Liver (tissue), 9 donors: ENCODE data around the gene NOL4L. TPM values are rescaled to one million over a fixed set of nuclear protein-coding genes. Genes with fewer than 3 reads are reported as not detected.

Experiments
- DNase-seq: peaks from one replicate; pipeline ENCODE4 v3.0.0-alpha.2; 2017; ENCODE audit warnings: low spot score
- H3K27ac ChIP-seq, 2 donors: one replicate each; pipeline ENCODE4 v1.7.0; 2013; ENCODE audit warnings: inconsistent platforms in 2 of 2, low read length in 2 of 2, control low read depth in 1 of 2, low read depth in 1 of 2, mild to moderate bottlenecking in 1 of 2
- H3K27me3 ChIP-seq, 4 donors: one replicate each; pipeline versions ENCODE4 v1.6.1 to v1.7.0; 2013; ENCODE audit warnings: low read length in 3 of 4, inconsistent platforms in 1 of 4, mild to moderate bottlenecking in 1 of 4, moderate library complexity in 1 of 4; ENCODE audit not compliant: control insufficient read depth in 4 of 4, insufficient read depth in 4 of 4
- H3K36me3 ChIP-seq, 4 donors: one replicate each; pipeline versions ENCODE4 v1.6.1 to v1.7.0; 2013; ENCODE audit warnings: low read length in 3 of 4, mild to moderate bottlenecking in 3 of 4, low read depth in 1 of 4, moderate library complexity in 1 of 4; ENCODE audit not compliant: control insufficient read depth in 4 of 4, insufficient read depth in 3 of 4
- H3K4me1 ChIP-seq, 4 donors: one replicate each; pipeline versions ENCODE4 v1.6.1 to v1.7.0; 2013; ENCODE audit warnings: low read length in 3 of 4, mild to moderate bottlenecking in 3 of 4, moderate library complexity in 1 of 4; ENCODE audit not compliant: control insufficient read depth in 4 of 4, insufficient read depth in 4 of 4
- H3K4me3 ChIP-seq, 3 donors: one replicate each; pipeline versions ENCODE4 v1.6.1 to v1.7.0; 2013; ENCODE audit warnings: low read length in 3 of 3, control low read depth in 1 of 3, low read depth in 1 of 3, mild to moderate bottlenecking in 1 of 3
- H3K9ac ChIP-seq, 2 donors: one replicate each; pipeline ENCODE4 v1.7.0; 2013; ENCODE audit warnings: low read length in 2 of 2, mild to moderate bottlenecking in 2 of 2, moderate library complexity in 2 of 2, control low read depth in 1 of 2, low read depth in 1 of 2
- H3K9me3 ChIP-seq, 4 donors: one replicate each; pipeline versions ENCODE4 v1.6.1 to v1.7.0; 2013; ENCODE audit warnings: low read length in 3 of 4; ENCODE audit not compliant: control insufficient read depth in 4 of 4
- EGR1 ChIP-seq, 2 donors: IDR thresholded peaks; 2 replicates each; pipeline ENCODE4 v1.6.1; 2016 to 2018; ENCODE audit warnings: antibody characterized with exemption in 2 of 2, low read depth in 2 of 2
- FOXA2 ChIP-seq: IDR thresholded peaks from 2 replicates; pipeline ENCODE4 v1.6.1; 2016; ENCODE audit warnings: antibody characterized with exemption
- HNF4A ChIP-seq, 2 donors: conservative IDR thresholded peaks; 2 replicates each; pipeline ENCODE4 v1.6.1; 2016; ENCODE audit warnings: antibody characterized with exemption in 2 of 2, mild to moderate bottlenecking in 2 of 2
- HNF4G ChIP-seq: IDR thresholded peaks from 2 replicates; pipeline ENCODE4 v1.6.1; 2016; ENCODE audit warnings: antibody characterized with exemption
- JUND ChIP-seq, 2 donors: IDR thresholded peaks; 2 replicates each; pipeline ENCODE4 v1.6.1; 2016; ENCODE audit warnings: antibody characterized with exemption in 2 of 2
- NR2F2 ChIP-seq: IDR thresholded peaks from 2 replicates; pipeline ENCODE4 v1.6.1; 2016; ENCODE audit warnings: antibody characterized with exemption
- RAD21 ChIP-seq, 2 donors: IDR thresholded peaks; 2 replicates each; pipeline ENCODE4 v1.6.1; 2016; ENCODE audit warnings: antibody characterized with exemption in 2 of 2, mild to moderate bottlenecking in 2 of 2
- RXRA ChIP-seq, 2 donors: IDR thresholded peaks; 2 replicates each; pipeline ENCODE4 v1.6.1; 2017 to 2018; ENCODE audit warnings: antibody characterized with exemption in 2 of 2, mild to moderate bottlenecking in 1 of 2
- SP1 ChIP-seq: IDR thresholded peaks from 2 replicates; pipeline ENCODE4 v1.6.1; 2018; ENCODE audit warnings: antibody characterized with exemption, mild to moderate bottlenecking
- TAF1 ChIP-seq: conservative IDR thresholded peaks from 2 replicates; pipeline ENCODE4 v1.6.1; 2016; ENCODE audit warnings: antibody characterized with exemption, mild to moderate bottlenecking
- WGBS: extraction: QIAGEN DNeasy Blood & Tissue Kit; methylation state at CpG from one replicate; pipeline ENCODE4 v1.1.7; 2013; 5-methylcytosine and 5-hydroxymethylcytosine counted together
- polyA plus RNA-seq, 2 donors: library from polyadenylated mRNA; stranded (reverse) in 1 of 2; unstranded in 1 of 2; fragments of 200-250 nt in 1 of 2; fragments of >200 nt in 1 of 2; fragmentation: Nextera tagmentation in 1 of 2; extraction: Ambion mirVana in 1 of 2; gene quantifications; one replicate each; pipeline versions ENCODE4 v1.2.1 to v1.2.3, GENCODE V29; 2013 to 2015
- total RNA-seq, 2 donors: library from RNA; depleted of rRNA; stranded (reverse); fragments of >200 nt; gene quantifications; one replicate each; pipeline ENCODE4 v1.2.3, GENCODE V29; 2014
- TF ChIP-seq, protein P1 (sequence below): IDR thresholded peaks from 2 replicates; pipeline ENCODE4 v1.6.1; 2016; ENCODE audit warnings: antibody characterized with exemption
- TF ChIP-seq, protein P2 (sequence below): fragments of 150-350 bp; IDR thresholded peaks from 2 replicates; pipeline ENCODE4 v1.5.1; 2017; ENCODE audit warnings: improper control_type of control experiment, low read depth, low read length; ENCODE audit not compliant: missing input control
- TF ChIP-seq, protein P3 (sequence below): IDR thresholded peaks from 2 replicates; pipeline ENCODE4 v1.6.1; 2016; ENCODE audit warnings: antibody characterized with exemption, mild to moderate bottlenecking
- TF ChIP-seq, protein P4 (sequence below): IDR thresholded peaks from 2 replicates; pipeline ENCODE4 v1.6.1; 2016; ENCODE audit warnings: antibody characterized with exemption
- TF ChIP-seq, protein P5 (sequence below): IDR thresholded peaks from 2 replicates; pipeline ENCODE4 v1.6.1; 2016; ENCODE audit warnings: antibody characterized with exemption
- donor health status: healthy.
- donor health status: healthy.
- donor health status: healthy.
- donor health status: healthy.
- donor health status: healthy.

Gene NOL4L
- total and polyA plus RNA-seq, 4 donors, result 2.2 to 6.8 (median 4.3) TPM

DNA sequence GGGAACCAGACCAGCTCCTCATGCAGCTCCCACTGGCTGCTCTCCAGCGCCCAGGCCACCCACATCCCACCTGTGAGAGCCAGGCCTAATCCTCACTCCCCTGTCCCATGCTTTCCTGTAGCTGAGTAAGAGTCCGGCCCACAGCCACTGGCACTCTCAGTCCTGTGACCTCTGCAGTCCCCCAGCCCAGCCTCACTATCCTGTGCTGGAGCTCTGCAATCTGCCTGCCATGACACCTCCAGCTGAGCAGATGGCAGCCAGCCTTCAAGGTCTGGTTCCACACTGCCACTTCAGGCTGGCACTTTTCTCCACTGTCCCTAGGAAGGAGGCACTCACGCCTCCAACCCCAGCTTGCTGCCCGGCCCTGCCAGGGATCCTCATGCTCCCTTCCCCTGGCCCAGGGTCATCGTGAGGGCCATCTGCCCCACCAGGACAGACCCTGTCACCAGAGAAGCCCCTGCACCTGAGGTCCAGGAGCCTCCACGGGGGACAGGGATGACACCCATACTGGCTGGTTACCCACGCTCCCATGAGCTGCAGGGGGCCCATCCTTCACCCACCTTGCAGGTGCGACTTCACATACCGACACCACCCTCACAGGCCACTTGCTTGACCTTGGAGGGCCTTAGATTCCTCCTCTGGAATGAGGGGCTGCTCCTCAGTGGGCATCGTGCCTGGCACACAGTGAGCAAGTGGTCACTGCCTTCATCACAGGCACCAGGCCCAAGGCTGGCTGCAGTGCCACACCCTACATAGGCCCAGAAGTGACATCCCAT is 126.9 kb downstream of the NOL4L start:
- TF ChIP-seq HNF4A (conservative IDR thresholded peaks at IDR 0.05), result no peak
- no peak for TF ChIP-seq FOXA2
- TF ChIP-seq, protein P1, sequence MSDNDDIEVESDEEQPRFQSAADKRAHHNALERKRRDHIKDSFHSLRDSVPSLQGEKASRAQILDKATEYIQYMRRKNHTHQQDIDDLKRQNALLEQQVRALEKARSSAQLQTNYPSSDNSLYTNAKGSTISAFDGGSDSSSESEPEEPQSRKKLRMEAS, result no peak
- TF ChIP-seq RXRA (IDR thresholded peaks at IDR 0.05), result no peak
- no peak for TF ChIP-seq HNF4G
- TF ChIP-seq SP1, result no peak
- no peak for TF ChIP-seq NR2F2
- TF ChIP-seq, protein P2, sequence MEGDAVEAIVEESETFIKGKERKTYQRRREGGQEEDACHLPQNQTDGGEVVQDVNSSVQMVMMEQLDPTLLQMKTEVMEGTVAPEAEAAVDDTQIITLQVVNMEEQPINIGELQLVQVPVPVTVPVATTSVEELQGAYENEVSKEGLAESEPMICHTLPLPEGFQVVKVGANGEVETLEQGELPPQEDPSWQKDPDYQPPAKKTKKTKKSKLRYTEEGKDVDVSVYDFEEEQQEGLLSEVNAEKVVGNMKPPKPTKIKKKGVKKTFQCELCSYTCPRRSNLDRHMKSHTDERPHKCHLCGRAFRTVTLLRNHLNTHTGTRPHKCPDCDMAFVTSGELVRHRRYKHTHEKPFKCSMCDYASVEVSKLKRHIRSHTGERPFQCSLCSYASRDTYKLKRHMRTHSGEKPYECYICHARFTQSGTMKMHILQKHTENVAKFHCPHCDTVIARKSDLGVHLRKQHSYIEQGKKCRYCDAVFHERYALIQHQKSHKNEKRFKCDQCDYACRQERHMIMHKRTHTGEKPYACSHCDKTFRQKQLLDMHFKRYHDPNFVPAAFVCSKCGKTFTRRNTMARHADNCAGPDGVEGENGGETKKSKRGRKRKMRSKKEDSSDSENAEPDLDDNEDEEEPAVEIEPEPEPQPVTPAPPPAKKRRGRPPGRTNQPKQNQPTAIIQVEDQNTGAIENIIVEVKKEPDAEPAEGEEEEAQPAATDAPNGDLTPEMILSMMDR, result no peak
- TF ChIP-seq, protein P3, sequence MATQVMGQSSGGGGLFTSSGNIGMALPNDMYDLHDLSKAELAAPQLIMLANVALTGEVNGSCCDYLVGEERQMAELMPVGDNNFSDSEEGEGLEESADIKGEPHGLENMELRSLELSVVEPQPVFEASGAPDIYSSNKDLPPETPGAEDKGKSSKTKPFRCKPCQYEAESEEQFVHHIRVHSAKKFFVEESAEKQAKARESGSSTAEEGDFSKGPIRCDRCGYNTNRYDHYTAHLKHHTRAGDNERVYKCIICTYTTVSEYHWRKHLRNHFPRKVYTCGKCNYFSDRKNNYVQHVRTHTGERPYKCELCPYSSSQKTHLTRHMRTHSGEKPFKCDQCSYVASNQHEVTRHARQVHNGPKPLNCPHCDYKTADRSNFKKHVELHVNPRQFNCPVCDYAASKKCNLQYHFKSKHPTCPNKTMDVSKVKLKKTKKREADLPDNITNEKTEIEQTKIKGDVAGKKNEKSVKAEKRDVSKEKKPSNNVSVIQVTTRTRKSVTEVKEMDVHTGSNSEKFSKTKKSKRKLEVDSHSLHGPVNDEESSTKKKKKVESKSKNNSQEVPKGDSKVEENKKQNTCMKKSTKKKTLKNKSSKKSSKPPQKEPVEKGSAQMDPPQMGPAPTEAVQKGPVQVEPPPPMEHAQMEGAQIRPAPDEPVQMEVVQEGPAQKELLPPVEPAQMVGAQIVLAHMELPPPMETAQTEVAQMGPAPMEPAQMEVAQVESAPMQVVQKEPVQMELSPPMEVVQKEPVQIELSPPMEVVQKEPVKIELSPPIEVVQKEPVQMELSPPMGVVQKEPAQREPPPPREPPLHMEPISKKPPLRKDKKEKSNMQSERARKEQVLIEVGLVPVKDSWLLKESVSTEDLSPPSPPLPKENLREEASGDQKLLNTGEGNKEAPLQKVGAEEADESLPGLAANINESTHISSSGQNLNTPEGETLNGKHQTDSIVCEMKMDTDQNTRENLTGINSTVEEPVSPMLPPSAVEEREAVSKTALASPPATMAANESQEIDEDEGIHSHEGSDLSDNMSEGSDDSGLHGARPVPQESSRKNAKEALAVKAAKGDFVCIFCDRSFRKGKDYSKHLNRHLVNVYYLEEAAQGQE, result no peak
- TF ChIP-seq, protein P4, sequence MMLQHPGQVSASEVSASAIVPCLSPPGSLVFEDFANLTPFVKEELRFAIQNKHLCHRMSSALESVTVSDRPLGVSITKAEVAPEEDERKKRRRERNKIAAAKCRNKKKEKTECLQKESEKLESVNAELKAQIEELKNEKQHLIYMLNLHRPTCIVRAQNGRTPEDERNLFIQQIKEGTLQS, result no peak
- Histone ChIP-seq H3K4me3 (no peak overlapping the region), H3K36me3 (peaks cover 0 to 15% (median 2%) of the 10 kb centered on the region in 4 donors), H3K9ac (no peak overlapping the region), H3K9me3 (no peaks in the 10 kb centered on the region), H3K4me1 (peaks cover 2 to 19% (median 10%) of the 10 kb centered on the region in 4 donors), H3K27me3 (no peaks in the 10 kb centered on the region), H3K27ac (no peak overlapping the region)
- WGBS, result 91% methylated on average over 10 of the region's 10 CpGs
- no peak for DNase-seq

DNA sequence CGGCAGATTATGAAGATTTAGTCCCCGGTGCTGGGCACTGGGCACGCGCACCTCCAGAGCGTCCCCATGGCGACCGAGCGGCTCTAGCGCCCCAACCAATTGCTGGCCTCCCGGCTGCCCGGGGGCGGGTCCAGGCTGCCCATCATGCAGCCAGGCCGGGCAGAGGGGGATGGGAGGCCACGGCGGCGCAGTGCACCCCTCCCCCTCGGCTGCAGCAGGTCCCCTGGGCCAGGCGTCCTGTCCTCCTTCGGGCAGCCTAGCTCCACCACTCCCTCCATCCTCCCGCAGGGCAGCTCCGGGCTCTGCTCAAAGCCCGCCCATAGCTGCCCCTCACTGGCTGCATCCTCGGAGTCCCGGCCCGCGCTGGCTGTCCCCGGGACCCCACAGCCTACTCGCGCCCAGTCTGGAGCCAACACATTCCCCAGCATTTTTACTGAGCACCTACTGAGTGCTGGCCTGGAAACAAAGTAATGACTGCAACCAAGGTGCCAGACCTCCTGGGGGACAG is 127.6 kb downstream of the NOL4L start:
- Histone ChIP-seq H3K4me1 (peaks cover 0 to 18% (median 8%) of the 10 kb centered on the region in 4 donors), H3K27ac (no peak overlapping the region), H3K36me3 (peaks cover 0 to 22% (median 3%) of the 10 kb centered on the region in 4 donors), H3K9ac (no peak overlapping the region), H3K4me3 (peak overlapping the region in 1 of 3 donors; percentile 36), H3K27me3 (no peaks in the 10 kb centered on the region), H3K9me3 (no peaks in the 10 kb centered on the region)
- peak; percentile 54 for DNase-seq
- WGBS, result 27% methylated on average over 29 of the region's 29 CpGs
- TF ChIP-seq SP1 (no peak), NR2F2 (no peak), RAD21 (IDR thresholded peaks at IDR 0.05) (no peak), EGR1 (IDR thresholded peaks at IDR 0.05; ENCODE audit: low read depth in 2 of 2) (no peak), RXRA (IDR thresholded peaks at IDR 0.05) (no peak), HNF4G (no peak), JUND (IDR thresholded peaks at IDR 0.05) (no peak), TAF1 (no peak), FOXA2 (no peak)
- TF ChIP-seq, protein P2, result no peak
- TF ChIP-seq, protein P5, sequence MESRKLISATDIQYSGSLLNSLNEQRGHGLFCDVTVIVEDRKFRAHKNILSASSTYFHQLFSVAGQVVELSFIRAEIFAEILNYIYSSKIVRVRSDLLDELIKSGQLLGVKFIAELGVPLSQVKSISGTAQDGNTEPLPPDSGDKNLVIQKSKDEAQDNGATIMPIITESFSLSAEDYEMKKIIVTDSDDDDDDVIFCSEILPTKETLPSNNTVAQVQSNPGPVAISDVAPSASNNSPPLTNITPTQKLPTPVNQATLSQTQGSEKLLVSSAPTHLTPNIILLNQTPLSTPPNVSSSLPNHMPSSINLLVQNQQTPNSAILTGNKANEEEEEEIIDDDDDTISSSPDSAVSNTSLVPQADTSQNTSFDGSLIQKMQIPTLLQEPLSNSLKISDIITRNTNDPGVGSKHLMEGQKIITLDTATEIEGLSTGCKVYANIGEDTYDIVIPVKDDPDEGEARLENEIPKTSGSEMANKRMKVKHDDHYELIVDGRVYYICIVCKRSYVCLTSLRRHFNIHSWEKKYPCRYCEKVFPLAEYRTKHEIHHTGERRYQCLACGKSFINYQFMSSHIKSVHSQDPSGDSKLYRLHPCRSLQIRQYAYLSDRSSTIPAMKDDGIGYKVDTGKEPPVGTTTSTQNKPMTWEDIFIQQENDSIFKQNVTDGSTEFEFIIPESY, result no peak
- TF ChIP-seq, protein P1, result no peak
- TF ChIP-seq, protein P3, result no peak
